NCI-H1105 treated with DMSO at 0.1 percent for 48 hours (cell line): ENCODE results near the gene PAPOLA.

Source experiments
- DNase-seq: peaks from one replicate; lab custom pipeline; 2025; lab: John Stamatoyannopoulos, UW

Gene PAPOLA

GRCh38 chr14:96586056-96586455 is 83.9 kb downstream of the PAPOLA start:
- DNase-seq = no peak

- no peak for DNase-seq
Observed at GRCh38 chr14:96586921-96587822, 85.0 kb downstream of the PAPOLA start.

GRCh38 chr14:96587823-96588385 is 85.7 kb downstream of the PAPOLA start:
- DNase-seq = no peak

- DNase-seq = no peak
Observed at GRCh38 chr14:96588410-96589257, 86.5 kb downstream of the PAPOLA start.

- no peak for DNase-seq
Observed at GRCh38 chr14:96589577-96589976, 87.4 kb downstream of the PAPOLA start.

GRCh38 chr14:96590190-96590864 is 88.1 kb downstream of the PAPOLA start:
- DNase-seq = no peak

DNA sequence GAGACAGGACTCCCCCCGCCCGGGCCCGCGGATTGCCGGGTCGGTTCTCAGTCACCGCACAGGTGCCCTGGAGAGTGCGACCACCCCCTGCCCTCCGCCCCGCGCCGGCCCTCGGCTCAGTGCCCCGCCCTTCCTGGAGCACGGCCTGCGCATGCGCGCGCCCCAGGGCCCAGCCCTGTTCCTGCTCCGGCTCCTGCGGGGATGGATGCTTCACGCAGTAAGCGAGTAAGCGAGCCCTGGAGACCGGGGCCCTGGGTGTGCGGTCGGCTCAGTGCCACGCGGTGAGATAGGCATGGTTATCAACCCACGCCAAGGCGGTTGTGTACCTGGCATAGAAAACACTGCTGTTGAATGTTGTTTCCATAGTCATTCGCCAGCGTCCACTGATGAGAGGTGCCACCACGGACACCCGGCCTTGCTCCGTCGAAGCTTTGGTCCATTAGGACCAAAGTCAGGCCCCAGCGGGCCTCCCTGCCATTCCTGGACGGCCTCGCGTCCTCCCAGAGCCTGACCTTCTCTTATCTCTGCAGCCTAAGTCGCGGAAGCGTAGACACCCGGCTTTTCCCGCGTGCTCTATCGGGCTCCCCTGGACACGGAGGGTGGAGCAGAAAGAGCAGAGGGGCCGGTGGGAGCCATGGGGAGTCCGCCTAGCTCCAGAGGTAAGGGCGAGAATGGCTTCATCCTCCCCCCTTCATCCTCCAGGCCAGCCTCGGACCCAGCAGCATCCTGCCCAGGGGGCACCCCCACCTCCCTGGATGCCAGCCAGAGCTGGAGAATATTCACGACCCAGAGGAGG is 90.6 kb downstream of the PAPOLA start:
- no peak for DNase-seq

DNA sequence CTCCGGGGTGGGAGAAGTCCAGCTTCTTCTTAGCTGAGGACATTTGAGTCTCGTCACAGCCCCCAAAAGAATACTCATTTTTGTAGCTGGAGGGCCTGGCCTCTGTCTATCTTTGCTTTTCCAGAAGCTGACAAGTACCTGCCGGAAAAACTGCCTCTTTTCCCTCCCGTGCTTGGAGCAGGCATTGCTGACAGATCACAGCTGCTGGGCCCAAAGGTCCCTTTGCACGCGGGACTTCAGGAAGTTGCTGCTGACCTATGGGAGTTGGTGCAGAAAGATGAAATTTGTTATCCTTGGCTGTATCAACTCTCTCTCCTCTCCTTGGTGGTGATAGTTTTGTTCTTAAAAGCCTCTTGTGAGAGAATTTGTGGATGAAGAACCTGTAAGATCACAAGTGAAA is 92.8 kb downstream of the PAPOLA start:
- DNase-seq = no peak

- DNase-seq = no peak
Observed at GRCh38 chr14:96597680-96598079, 95.5 kb downstream of the PAPOLA start.

DNA sequence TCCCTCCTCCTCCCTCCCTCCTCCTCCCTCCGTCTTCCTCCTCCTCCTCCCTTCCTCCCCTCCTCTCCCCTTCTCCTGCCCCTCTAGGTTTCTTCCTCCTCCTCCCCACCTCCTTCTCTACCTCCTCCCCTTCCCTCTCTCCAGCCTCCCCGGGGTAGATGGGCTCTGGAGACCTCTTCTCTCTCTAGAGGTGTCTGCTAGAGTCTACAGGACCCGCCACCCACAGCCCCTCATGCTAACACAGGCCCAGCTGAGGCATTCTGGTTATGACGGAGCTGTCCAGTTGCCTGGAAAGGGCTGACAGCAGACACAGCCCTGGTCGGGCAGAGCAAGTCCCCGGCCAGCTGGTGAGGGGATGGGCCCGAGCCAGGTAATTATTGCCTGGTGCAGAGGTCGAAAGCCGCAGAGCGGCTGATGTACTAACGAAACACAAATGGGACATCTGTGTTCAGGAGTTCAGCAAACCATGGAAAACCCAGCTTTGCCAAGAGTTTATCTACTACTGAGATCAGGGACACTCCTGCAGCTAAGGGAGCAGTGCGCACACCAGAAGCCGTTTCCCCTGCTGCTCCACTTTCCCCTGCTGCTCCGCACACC is 96.2 kb downstream of the PAPOLA start:
- DNase-seq = no peak

DNA sequence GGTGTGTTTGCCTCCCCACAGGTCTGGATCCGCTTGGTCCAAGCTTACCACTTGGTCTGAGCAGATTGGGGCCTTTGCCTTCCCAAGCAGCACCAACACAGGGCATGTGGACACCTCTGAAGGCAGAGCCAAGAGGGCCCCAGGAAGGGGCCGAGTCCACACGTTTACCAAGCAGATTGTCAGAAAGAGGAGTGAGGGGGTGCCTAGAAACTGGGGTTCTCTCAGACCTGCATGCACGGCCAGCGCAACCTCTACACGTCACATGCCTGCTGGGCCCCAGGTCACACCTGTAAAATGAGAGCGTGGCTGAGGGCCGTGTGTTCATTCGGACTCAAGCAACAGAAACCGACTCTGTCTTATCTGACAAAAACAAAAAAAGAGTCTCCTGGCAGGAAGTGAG is 96.9 kb downstream of the PAPOLA start:
- DNase-seq = no peak

- DNase-seq = no peak
Observed at GRCh38 chr14:96602186-96602585, 100.0 kb downstream of the PAPOLA start.

DNA sequence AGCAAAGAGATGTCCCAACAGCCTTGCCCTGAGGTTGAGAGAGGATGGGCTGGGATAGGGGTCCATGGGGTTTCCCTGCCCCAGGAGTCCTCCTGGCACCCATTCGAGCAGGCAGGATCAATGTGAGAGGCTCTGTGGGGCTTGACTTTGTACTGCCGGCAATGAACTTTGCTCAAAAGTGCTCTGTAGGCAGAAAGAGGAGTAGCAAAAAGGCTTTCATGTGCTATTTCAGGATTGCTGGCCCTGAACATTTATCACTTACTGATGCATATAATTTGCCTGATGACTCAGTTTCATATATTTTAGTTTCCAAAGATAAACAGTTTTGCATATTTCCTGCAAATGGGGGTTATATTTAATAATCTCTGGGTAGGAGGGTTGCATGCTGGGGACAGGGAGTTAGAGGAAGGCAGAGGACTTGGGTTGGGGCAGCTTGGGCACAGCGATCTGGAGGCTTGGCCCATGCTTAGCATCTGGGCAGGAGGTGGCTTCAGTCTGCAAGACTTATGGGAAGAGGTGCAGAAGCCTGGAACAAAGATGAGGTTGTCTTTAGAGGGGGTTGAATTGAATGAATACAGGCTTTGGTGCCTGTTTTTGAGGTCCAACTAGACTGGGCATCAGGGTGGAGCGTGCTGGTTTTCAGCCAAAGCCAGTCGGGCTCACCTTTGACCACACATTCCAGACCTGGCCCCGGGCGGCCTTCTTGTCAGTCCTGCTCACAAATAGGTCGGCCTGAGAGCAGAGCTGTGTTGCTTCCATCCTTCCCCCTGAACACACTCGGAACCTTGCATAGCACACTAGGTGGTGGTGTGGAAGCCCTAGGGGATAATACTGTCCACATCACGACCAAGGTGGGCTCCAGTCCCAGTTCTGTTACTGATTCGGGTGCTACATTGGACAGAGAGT is 101.4 kb downstream of the PAPOLA start:
- DNase-seq = no peak

DNA sequence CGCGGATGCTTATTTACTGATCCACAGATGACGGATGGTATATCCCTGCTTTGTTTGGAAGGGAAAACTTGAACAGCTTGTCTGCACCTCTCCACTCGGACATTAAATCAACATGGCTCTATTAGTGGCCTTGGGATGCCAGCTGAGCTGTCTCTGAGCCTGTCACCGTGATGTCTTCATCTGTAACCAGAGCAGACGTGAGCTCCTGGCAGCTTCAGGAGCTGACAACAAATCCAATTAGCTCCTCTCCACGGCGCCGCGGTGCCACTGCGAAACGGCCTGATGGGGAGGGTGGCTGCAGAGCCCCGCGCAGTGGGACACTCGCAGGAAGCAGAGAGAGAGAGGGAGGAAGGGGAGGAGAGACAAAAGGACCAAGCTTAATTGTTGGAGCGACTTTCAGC is 112.3 kb downstream of the PAPOLA start:
- DNase-seq = no peak

GRCh38 chr14:96616161-96616721 is 114.1 kb downstream of the PAPOLA start:
- no peak for DNase-seq
